Epithelial cell of esophagus (primary cell): ENCODE results near the gene CNTNAP1.

Experiments
- DNase-seq: peaks from one replicate; pipeline ENCODE4 v3.0.0; 2010; ENCODE audit warnings: low read depth
- H3K4me3 ChIP-seq: 2 replicates; pipeline ENCODE4 v1.5.1; 2011; ENCODE audit warnings: mild to moderate bottlenecking, low read length, control low read depth
- CTCF ChIP-seq: IDR thresholded peaks from 2 replicates; pipeline ENCODE4 v1.5.1; 2011; ENCODE audit warnings: low read depth, mild to moderate bottlenecking, low read length, control low read depth, inconsistent platforms; ENCODE audit not compliant: insufficient read depth; ENCODE audit errors: missing control alignments

CNTNAP1 gene

DNA sequence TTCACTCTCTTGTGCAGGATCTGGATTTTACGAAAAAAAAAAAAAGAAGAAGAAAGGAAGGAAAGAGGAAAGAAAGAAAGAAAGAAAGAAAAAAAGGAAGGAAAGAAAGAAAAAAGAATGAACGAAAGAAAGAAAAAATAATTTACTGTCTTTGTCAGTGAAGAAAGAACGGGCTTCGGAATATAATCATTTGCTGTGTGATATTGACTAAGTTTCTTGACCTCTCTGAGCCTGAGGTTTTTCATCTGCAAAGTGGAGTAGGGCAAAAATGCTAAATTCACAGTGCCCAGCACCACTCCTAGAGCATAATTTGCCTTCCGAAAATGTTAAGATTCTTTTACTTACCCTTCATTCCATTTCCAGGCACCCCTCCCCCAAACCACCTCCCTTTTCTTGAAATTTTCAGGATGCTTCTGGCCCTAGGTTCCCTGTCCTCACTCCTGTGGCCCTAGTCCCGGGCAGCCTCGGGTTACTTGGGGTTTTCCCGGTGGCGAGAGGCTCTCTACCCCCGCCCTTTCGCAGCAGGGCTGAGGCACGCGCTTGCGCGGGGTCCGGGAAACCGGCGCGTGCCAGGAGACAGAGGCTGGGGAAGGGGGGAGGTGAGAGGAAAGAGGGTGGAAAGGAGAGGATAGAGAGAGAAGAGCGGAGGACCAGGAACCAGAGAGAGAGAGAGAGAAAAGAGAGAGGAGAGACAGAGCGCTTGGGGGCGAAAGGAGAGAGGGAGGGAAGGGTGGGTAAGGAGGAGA is at the start of gene CNTNAP1:
Gene CNTNAP1 (plus strand): TSS at position 556 of the 746 bp plus-strand sequence. CDS start 299 bp downstream, outside the sequence.
- TF ChIP-seq CTCF = no peak
- H3K4me3 ChIP-seq = peak within 1 kb of the TSS; percentile 36
- DNase-seq = peak; percentile 49

DNA sequence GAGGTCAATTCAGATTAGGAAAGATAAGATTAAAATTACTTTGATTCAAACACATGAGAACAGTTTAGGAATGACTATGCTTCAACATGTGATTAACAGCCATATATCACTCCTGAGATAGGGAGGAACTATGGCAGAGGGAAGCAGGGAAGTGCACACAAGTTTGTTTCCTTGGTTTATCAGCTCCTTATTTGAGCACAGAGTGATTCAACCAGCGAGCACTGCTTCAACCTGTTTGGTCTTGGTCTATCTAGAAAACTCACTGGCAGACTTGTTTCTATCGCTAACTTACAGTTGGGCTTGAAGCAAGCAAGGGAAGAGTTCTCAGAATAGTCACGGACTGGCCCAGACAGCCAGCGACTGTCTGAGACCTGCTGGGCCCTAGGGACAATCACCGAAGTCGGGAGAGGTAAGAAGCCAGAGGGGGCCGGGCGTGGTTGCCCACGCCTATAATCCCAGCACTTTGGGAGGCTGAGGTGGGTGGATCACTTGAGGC is 49.3 kb upstream of the CNTNAP1 start:
- peak; percentile 80 for DNase-seq
- no peak overlapping the region for H3K4me3 ChIP-seq
- TF ChIP-seq CTCF = no peak

GRCh38 chr17:42639525-42640113 is 42.7 kb upstream of the CNTNAP1 start:
- no peak for DNase-seq
- no peak for TF ChIP-seq CTCF
- no peak overlapping the region for H3K4me3 ChIP-seq

GRCh38 chr17:42640121-42640520 is 42.2 kb upstream of the CNTNAP1 start:
- no peak for TF ChIP-seq CTCF
- H3K4me3 ChIP-seq = no peak overlapping the region
- DNase-seq = no peak

DNA sequence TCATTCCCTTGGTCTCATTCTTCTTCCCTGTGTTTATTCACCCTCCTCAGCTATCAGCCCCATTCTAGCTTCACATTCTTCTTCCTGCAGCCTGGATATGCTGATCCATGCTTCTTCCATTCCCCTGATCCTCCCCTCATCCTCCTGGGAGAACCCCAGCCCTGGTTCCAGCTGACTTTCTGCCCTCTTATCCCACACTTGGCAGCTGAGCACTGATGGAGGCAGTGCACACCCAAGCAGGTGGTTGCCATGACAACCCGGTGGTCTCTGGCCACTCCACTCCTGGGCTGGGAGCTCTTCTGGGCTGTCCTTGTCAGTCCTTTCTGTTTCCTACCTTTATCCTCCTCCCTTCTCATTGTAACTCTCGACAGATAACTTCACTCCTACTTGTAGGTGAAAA is 40.0 kb upstream of the CNTNAP1 start:
- no peak for TF ChIP-seq CTCF
- no peak overlapping the region for H3K4me3 ChIP-seq
- DNase-seq = no peak

- H3K4me3 ChIP-seq = no peak overlapping the region
- DNase-seq = no peak
- no peak for TF ChIP-seq CTCF
These were observed 34.6 kb upstream of the CNTNAP1 start for GRCh38 chr17:42647778-42648177.
